Measurements from ENCODE around the gene CRTC1.

DNA sequence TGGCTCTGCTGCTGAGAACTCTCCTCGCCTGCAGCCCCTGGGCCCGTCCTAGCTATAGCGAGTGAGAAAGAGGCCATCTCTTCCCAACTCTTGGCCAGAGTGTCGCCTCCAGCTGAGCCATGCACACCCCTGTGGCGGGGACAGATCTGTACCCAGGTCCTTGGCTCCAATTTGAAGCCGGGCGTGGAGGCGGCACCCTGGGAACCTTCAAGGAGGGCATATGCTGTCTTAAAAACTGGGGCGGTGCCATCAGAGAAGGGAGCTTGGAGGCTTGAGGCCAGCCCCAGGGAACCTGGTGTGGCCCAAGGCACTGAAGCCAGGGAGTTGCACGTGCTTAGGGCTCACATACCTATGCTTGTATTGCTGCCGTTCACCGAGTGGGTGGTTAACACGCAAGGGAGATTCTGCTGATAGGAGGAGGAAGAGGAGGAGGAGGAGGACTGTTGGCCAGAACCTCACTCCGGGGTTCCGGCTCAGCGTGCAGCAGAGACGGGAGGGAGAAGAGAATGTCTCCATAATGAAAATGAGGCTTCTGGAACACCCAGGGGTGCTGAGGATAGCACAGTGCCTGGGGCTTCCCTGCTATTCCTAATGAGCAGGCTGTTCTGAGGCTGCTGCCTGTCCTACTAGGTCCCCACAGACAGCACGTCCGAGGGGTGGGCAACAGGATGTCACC, 67.0 kb downstream of the CRTC1 start:
- TF ChIP-seq, protein P1, sequence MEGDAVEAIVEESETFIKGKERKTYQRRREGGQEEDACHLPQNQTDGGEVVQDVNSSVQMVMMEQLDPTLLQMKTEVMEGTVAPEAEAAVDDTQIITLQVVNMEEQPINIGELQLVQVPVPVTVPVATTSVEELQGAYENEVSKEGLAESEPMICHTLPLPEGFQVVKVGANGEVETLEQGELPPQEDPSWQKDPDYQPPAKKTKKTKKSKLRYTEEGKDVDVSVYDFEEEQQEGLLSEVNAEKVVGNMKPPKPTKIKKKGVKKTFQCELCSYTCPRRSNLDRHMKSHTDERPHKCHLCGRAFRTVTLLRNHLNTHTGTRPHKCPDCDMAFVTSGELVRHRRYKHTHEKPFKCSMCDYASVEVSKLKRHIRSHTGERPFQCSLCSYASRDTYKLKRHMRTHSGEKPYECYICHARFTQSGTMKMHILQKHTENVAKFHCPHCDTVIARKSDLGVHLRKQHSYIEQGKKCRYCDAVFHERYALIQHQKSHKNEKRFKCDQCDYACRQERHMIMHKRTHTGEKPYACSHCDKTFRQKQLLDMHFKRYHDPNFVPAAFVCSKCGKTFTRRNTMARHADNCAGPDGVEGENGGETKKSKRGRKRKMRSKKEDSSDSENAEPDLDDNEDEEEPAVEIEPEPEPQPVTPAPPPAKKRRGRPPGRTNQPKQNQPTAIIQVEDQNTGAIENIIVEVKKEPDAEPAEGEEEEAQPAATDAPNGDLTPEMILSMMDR (IDR thresholded peaks at IDR 0.05) = no peak
- TF ChIP-seq ZFX (IDR thresholded peaks at IDR 0.05; ENCODE audit: borderline replicate concordance) = no peak
